Fibroblast of lung (primary cell): ENCODE measurements around the gene RAP1GAP.

Experiments used
- CTCF ChIP-seq, 2 donors: IDR thresholded peaks in 1 of 2; conservative IDR thresholded peaks in 1 of 2; 1 replicate in 1 of 2; 2 replicates in 1 of 2; pipeline ENCODE4 v1.5.1; 2011 to 2012; ENCODE audit warnings: low read length in 2 of 2, control low read depth in 1 of 2, inconsistent platforms in 1 of 2, low read depth in 1 of 2, mild to moderate bottlenecking in 1 of 2
- EZH2 ChIP-seq: IDR thresholded peaks from 2 replicates; pipeline ENCODE4 v1.5.1; 2012; ENCODE audit warnings: low read length, control low read depth, mild to moderate bottlenecking; ENCODE audit errors: missing control alignments

DNA sequence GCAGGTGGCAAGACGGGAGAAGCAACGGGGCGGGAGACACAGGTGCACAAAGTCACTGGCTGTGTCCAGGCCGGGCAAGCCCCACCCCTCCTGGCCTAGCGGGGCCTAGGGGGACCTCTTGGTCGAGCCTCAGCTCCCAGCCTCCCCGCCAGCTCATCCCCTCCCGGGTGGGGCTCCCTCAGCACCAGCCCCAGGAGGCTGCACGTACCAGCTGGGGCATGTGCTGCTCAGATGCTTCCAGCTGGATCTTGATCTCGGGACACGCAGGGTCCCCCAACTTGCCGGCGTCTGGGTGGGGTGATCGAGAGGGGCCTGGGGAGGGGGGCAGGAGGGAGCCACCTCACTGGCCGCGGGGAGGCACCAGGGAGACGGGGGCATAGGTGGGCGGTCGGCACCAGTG is 71.4 kb downstream of the RAP1GAP start:
- no peak for TF ChIP-seq EZH2
- TF ChIP-seq CTCF (conservative IDR thresholded peaks at IDR 0.05 in 1 of 2, IDR thresholded peaks at IDR 0.05 in 1 of 2; ENCODE audit: low read depth in 1 of 2, low read length in 2 of 2), result no peak
